IMR-90 (cell line): Measurements from ENCODE around the gene BGN. TPM values are rescaled to one million over a fixed set of nuclear protein-coding genes. Genes with fewer than 3 reads are reported as not detected.

ENCODE experiments used
- ATAC-seq: fragments of 200-7000 bp; cut with Tn5 transposase; 2 replicates; pipeline ENCODE4 v1.9.1; 2020; ENCODE audit warnings: low read depth, mild to moderate bottlenecking, moderate library complexity
- BruUV-seq: library from RNA; stranded (reverse); fragments of 400-500 nt; replicated peaks from 2 replicates; lab custom pipeline; 2021; lab: Mats Ljungman, UMichigan
- CTCF ChIA-PET: fragments of 300-600 bp; formaldehyde crosslinking; extraction: SDS; loops from one replicate; lab custom pipeline; 2021; ENCODE audit warnings: antibody characterized with exemption; lab: Yijun Ruan, JAX
- POLR2A ChIA-PET: fragments of 300-600 bp; sonication (Branson Sonifier 250); formaldehyde crosslinking; loops from one replicate; lab custom pipeline; 2022; ENCODE audit warnings: antibody characterized with exemption; ENCODE audit not compliant: unreplicated experiment; lab: Charles Lee
- DNase-seq: peaks from one replicate; pipeline ENCODE4 v3.0.0; 2013
- H2AFZ ChIP-seq: replicated peaks from 2 replicates; pipeline ENCODE3; 2013; ENCODE audit warnings: low read length, mild to moderate bottlenecking; ENCODE audit not compliant: poor library complexity
- H2AK5ac ChIP-seq: 2 replicates; pipeline ENCODE4 v1.6.1; 2013; ENCODE audit warnings: low read depth, low read length, inconsistent platforms
- H2AK9ac ChIP-seq: replicated peaks from 2 replicates; pipeline ENCODE3; 2013; ENCODE audit warnings: mild to moderate bottlenecking, low read depth, low read length, moderate library complexity; ENCODE audit not compliant: poor library complexity
- H2BK120ac ChIP-seq: 2 replicates; pipeline ENCODE4 v1.6.1; 2013; ENCODE audit warnings: low read depth, low read length, inconsistent platforms
- H2BK15ac ChIP-seq: 3 replicates; pipeline ENCODE4 v1.6.1; 2013; ENCODE audit warnings: low read depth, low read length, inconsistent platforms
- H2BK20ac ChIP-seq: 2 replicates; pipeline ENCODE4 v1.6.1; 2013; ENCODE audit warnings: low read depth, mild to moderate bottlenecking, inconsistent platforms, low read length, moderate library complexity
- H2BK5ac ChIP-seq: 2 replicates; pipeline ENCODE4 v1.6.1; 2013; ENCODE audit warnings: mild to moderate bottlenecking, low read depth, low read length, inconsistent platforms; ENCODE audit not compliant: poor library complexity, severe bottlenecking
- H3K14ac ChIP-seq: replicated peaks from 2 replicates; pipeline ENCODE4 v1.6.1; 2013; ENCODE audit warnings: low read depth, low read length, inconsistent platforms
- H3K18ac ChIP-seq: 2 replicates; pipeline ENCODE4 v1.6.1; 2013; ENCODE audit warnings: low read depth, low read length, control low read depth
- H3K23ac ChIP-seq: 2 replicates; pipeline ENCODE4 v1.6.1; 2013; ENCODE audit warnings: low read depth, low read length, inconsistent platforms
- H3K27ac ChIP-seq: 2 replicates; pipeline ENCODE4 v1.5.1; 2013; ENCODE audit warnings: mild to moderate bottlenecking, control low read depth, low read length; ENCODE audit not compliant: insufficient read depth
- H3K27me3 ChIP-seq: 2 replicates; pipeline ENCODE4 v1.6.1; 2013; ENCODE audit warnings: low read length; ENCODE audit not compliant: control insufficient read depth, insufficient read depth
- H3K36me3 ChIP-seq: 2 replicates; pipeline ENCODE4 v1.6.1; 2013; ENCODE audit warnings: low read length, mixed read lengths; ENCODE audit not compliant: control insufficient read depth, insufficient read depth
- H3K4ac ChIP-seq: 2 replicates; pipeline ENCODE4 v1.6.1; 2013; ENCODE audit warnings: low read depth, low read length, inconsistent platforms
- H3K4me1 ChIP-seq: 2 replicates; pipeline ENCODE4 v1.6.1; 2013; ENCODE audit warnings: low read length, mixed read lengths; ENCODE audit not compliant: control insufficient read depth, insufficient read depth
- H3K4me2 ChIP-seq: 2 replicates; pipeline ENCODE4 v1.6.1; 2013; ENCODE audit warnings: low read depth, mild to moderate bottlenecking, control low read depth, low read length, moderate library complexity
- H3K4me3 ChIP-seq: 2 replicates; pipeline ENCODE4 v1.5.1; 2013; ENCODE audit warnings: low read depth, mild to moderate bottlenecking, control low read depth, low read length, moderate library complexity; ENCODE audit not compliant: insufficient read depth
- H3K56ac ChIP-seq: 2 replicates; pipeline ENCODE4 v1.6.1; 2013; ENCODE audit warnings: low read length, inconsistent platforms; ENCODE audit not compliant: insufficient read depth; ENCODE audit errors: extremely low read depth
- H3K79me1 ChIP-seq, 2 experiments: 2 replicates each; pipeline ENCODE4 v1.6.1; 2013; ENCODE audit warnings: low read length in 2 of 2, inconsistent platforms in 1 of 2, low read depth in 1 of 2
- H3K9ac ChIP-seq: 2 replicates; pipeline ENCODE4 v1.6.1; 2013; ENCODE audit warnings: low read depth, low read length, control low read depth
- H3K9me1 ChIP-seq: 2 replicates; pipeline ENCODE4 v1.6.1; 2013; ENCODE audit warnings: low read length, inconsistent platforms; ENCODE audit not compliant: insufficient read depth
- H3K9me3 ChIP-seq: 2 replicates; pipeline ENCODE4 v1.6.1; 2013; ENCODE audit warnings: low read length; ENCODE audit not compliant: control insufficient read depth, insufficient read depth
- H4K20me1 ChIP-seq: 2 replicates; pipeline ENCODE4 v1.6.1; 2013; ENCODE audit warnings: low read length, inconsistent platforms; ENCODE audit not compliant: insufficient read depth
- H4K5ac ChIP-seq: 2 replicates; pipeline ENCODE4 v1.6.1; 2013; ENCODE audit warnings: mild to moderate bottlenecking, low read depth, low read length, control low read depth
- H4K8ac ChIP-seq, 2 experiments: 2 replicates each; pipeline ENCODE4 v1.6.1; 2013; ENCODE audit warnings: low read depth in 2 of 2, low read length in 2 of 2, control low read depth in 1 of 2, inconsistent platforms in 1 of 2
- H4K91ac ChIP-seq: 2 replicates; pipeline ENCODE4 v1.6.1; 2013; ENCODE audit warnings: low read depth, low read length, inconsistent platforms; ENCODE audit not compliant: insufficient read depth
- BHLHE40 ChIP-seq: fragments of 150-350 bp; IDR thresholded peaks from 2 replicates; pipeline ENCODE4 v1.6.1; 2016; ENCODE audit warnings: mild to moderate bottlenecking, low read depth, low read length
- MAZ ChIP-seq: IDR thresholded peaks from 2 replicates; pipeline ENCODE4 v1.6.1; 2012; ENCODE audit warnings: low read depth, mild to moderate bottlenecking, low read length, improper control_type of control experiment, moderate library complexity, borderline replicate concordance
- RAD21 ChIP-seq: IDR thresholded peaks from 2 replicates; pipeline ENCODE4 v1.6.1; 2012; ENCODE audit warnings: low read length, improper control_type of control experiment
- SMC3 ChIP-seq: fragments of 150-350 bp; IDR thresholded peaks from 2 replicates; pipeline ENCODE4 v1.6.1; 2016; ENCODE audit warnings: low read depth, mild to moderate bottlenecking, antibody characterized with exemption, low read length, moderate library complexity
- WGBS, 2 experiments: methylation state at CpG; one replicate each; pipeline versions ENCODE4 v1.1.5 to v1.1.7; 2013; ENCODE audit warnings: missing lambda C conversion rate in 2 of 2; ENCODE audit not compliant: insufficient read length in 1 of 2; ENCODE audit errors: extremely low coverage in 2 of 2; 5-methylcytosine and 5-hydroxymethylcytosine counted together
- dilution Hi-C: fragments of 300-500 bp; cut with HindIII; formaldehyde crosslinking; loops from one replicate; pipeline ENCODE4 v1.14.3; 2018; ENCODE audit warnings: low sequenced_read_pairs; ENCODE audit not compliant: unreplicated experiment
- in situ Hi-C: fragments of 300-500 bp; cut with MboI; formaldehyde crosslinking; loops from 3 replicates; pipeline ENCODE4 v1.14.3; 2019; ENCODE audit warnings: low sequenced_read_pairs, inconsistent platforms, mixed read lengths
- intact Hi-C: fragments of 100-400 bp; cut with micrococcal nuclease; formaldehyde crosslinking; loops from 2 replicates; pipeline ENCODE4 v1.10.0; 2022
- polyA plus RNA-seq, 3 experiments: library from polyadenylated mRNA; depleted of rRNA; stranded (reverse); fragments of >200 nt; gene quantifications; 2 replicates each; pipeline ENCODE4 v1.2.3, GENCODE V29; 2012; ENCODE audit warnings: low replicate concordance in 1 of 3
- total RNA-seq: library from RNA; depleted of rRNA; stranded (reverse); fragments of >200 nt; gene quantifications from 2 replicates; pipeline ENCODE4 v1.2.3, GENCODE V29; 2012
- TF ChIP-seq, protein P1 (sequence below): fragments of 150-350 bp; IDR thresholded peaks from 2 replicates; pipeline ENCODE4 v1.6.1; 2017; ENCODE audit warnings: mild to moderate bottlenecking, antibody characterized with exemption, low read length, low read depth
- TF ChIP-seq, protein P2 (sequence below): conservative IDR thresholded peaks from 2 replicates; pipeline ENCODE4 v1.5.1; 2012; ENCODE audit warnings: mild to moderate bottlenecking, low read depth, low read length, improper control_type of control experiment

The BGN gene
- total and polyA plus RNA-seq, 2 of the 4 experiments (the other 2 are of a cell fraction), result 11.3 to 298 TPM

DNA sequence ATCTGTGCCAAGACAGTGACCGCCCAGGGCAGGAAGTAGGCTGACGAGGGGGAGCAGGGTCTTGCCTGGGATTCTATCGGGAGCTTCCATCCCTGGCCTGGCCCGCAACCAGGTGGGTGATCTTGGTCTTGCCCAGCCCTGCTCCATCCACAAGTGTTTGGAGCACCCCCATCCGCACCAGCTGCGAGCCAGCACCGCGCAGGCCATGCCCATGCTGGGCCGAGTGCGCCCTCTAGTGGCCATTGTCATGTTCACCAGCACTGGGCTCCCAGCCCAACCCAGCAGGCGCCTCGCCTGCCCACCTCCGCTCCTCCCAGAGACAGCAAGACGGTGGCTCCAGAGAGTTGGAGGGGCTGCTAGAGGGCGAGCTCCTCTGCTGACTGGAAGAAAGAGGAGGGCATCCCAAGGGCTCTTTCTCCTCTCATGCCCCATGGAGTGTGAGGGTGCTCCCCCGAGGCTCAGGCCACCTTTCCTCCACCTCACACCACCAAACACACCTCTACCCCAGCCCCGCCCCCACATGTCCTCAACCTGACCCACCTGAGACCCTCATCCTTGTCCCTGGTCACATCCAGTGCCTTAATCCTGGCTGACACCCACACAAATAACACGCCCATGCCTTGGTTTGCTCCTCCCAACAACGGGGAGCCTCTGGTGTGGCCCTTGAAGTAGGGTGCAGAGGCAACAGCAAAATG lies 12.9 kb downstream of the BGN start:
- intact Hi-C loops (loop anchor here (1.0 to 2.0 kb wide), 3 partner anchors 36 to 475 kb away; no protein-coding TSS in a partner anchor), dilution Hi-C loops (no loop called here), in situ Hi-C loops (no loop called here)
- Histone ChIP-seq H3K14ac (no peak overlapping the region), H3K18ac (no peak overlapping the region), H4K20me1 (no peaks in the 10 kb centered on the region), H2AK9ac (peak overlapping the region; percentile 85), H3K27ac (no peak overlapping the region), H2BK15ac (no peak overlapping the region), H2AFZ (peak overlapping the region; percentile 26), H3K4me1 (no peaks in the 10 kb centered on the region), H3K23ac (no peak overlapping the region), H3K4me3 (no peak overlapping the region), H3K56ac (no peak overlapping the region), H3K36me3 (peaks cover 1% of the 10 kb centered on the region; the same call in 1 of the 2 replicates), H2BK120ac (no peak overlapping the region), H4K91ac (no peak overlapping the region), H4K5ac (no peak overlapping the region), H2AK5ac (no peak overlapping the region), H3K9me3 (no peaks in the 10 kb centered on the region; the same call in 1 of the 2 replicates), H2BK5ac (no peak overlapping the region), H3K9ac (no peak overlapping the region), H3K27me3 (no peaks in the 10 kb centered on the region), H2BK20ac (no peak overlapping the region), H3K79me1 (no peaks in the 10 kb centered on the region), H3K4me2 (no peak overlapping the region), H3K4ac (no peak overlapping the region), H3K9me1 (no peaks in the 10 kb centered on the region; the same call in 1 of the 2 replicates), H4K8ac (no peak overlapping the region)
- POLR2A ChIA-PET, result interaction anchor here (0.6 kb wide), 2 partner anchors 31 kb away, joined by 3 read pairs; no protein-coding TSS in a partner anchor
- DNase-seq (peak; percentile 58), ATAC-seq (peak; percentile 89)
- BruUV-seq, result no TSS peak
- CTCF ChIA-PET, result interaction anchor here (2.0 kb wide), 1 partner anchor 36 kb away, joined by 10 read pairs; the partner anchor contains the start of gene HAUS7
- TF ChIP-seq BHLHE40 (no peak), SMC3 (peak; percentile 87), RAD21 (peak; percentile 89), MAZ (peak; percentile 52; the same call in 1 of the 2 replicates)
- TF ChIP-seq, protein P1, sequence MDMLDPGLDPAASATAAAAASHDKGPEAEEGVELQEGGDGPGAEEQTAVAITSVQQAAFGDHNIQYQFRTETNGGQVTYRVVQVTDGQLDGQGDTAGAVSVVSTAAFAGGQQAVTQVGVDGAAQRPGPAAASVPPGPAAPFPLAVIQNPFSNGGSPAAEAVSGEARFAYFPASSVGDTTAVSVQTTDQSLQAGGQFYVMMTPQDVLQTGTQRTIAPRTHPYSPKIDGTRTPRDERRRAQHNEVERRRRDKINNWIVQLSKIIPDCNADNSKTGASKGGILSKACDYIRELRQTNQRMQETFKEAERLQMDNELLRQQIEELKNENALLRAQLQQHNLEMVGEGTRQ, result no peak
- TF ChIP-seq, protein P2, sequence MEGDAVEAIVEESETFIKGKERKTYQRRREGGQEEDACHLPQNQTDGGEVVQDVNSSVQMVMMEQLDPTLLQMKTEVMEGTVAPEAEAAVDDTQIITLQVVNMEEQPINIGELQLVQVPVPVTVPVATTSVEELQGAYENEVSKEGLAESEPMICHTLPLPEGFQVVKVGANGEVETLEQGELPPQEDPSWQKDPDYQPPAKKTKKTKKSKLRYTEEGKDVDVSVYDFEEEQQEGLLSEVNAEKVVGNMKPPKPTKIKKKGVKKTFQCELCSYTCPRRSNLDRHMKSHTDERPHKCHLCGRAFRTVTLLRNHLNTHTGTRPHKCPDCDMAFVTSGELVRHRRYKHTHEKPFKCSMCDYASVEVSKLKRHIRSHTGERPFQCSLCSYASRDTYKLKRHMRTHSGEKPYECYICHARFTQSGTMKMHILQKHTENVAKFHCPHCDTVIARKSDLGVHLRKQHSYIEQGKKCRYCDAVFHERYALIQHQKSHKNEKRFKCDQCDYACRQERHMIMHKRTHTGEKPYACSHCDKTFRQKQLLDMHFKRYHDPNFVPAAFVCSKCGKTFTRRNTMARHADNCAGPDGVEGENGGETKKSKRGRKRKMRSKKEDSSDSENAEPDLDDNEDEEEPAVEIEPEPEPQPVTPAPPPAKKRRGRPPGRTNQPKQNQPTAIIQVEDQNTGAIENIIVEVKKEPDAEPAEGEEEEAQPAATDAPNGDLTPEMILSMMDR, result peak; percentile 87
- WGBS, 2 experiments, result 40% methylated on average over 1 of the region's 19 CpGs; no CpG with 5 or more reads in 1 of the 2 experiments
